ELR (cell line): Measurements from ENCODE around the gene ANXA2.
"Not testable (repeated sequence)": the region's sequence is repeated elsewhere in the genome, so short reads cannot be mapped to it uniquely, and the experiment has no call there.

Experiments
- DNase-seq: peaks from one replicate; pipeline ENCODE4 v3.0.0-alpha.2; 2015; ENCODE audit warnings: low read depth

ANXA2 gene

DNA sequence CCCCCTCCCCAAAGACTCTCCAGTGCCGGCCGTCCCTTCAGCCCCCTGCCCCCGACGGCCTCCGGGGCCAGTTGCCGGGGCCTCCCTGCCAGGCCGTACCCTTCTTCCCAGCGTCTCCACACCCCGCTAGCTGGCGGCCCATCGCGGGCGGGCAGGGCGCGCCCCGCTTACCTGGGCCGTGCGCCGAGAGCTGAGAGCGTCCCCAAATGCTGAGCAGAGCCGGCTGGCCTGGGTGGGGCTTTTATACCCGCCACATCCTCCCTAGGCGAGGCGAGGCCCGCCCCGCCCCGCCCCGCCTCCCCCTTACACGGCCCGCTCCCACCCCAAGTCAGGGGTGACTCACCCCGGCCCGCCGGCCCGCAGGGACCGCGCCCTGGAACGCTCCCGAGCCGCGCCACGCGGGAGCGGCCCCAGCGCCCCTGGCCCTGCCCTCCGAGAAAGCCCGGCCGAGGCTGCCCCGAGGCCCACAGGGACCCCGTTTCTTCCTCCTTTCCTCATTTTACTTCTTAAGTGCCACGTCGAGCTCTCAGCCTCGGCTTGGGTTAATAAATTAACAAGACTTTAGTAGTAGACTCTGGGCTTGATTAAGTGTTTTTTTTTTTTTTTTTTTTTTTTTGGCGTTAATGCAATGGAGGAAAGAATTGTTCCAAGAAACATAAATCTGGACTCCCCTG is at the start of gene ANXA2:
Gene ANXA2 (minus strand): TSS at position 215 of the 674 bp plus-strand sequence. CDS start 11,911 bp downstream, outside the sequence.
- peak; percentile 91 for DNase-seq

DNA sequence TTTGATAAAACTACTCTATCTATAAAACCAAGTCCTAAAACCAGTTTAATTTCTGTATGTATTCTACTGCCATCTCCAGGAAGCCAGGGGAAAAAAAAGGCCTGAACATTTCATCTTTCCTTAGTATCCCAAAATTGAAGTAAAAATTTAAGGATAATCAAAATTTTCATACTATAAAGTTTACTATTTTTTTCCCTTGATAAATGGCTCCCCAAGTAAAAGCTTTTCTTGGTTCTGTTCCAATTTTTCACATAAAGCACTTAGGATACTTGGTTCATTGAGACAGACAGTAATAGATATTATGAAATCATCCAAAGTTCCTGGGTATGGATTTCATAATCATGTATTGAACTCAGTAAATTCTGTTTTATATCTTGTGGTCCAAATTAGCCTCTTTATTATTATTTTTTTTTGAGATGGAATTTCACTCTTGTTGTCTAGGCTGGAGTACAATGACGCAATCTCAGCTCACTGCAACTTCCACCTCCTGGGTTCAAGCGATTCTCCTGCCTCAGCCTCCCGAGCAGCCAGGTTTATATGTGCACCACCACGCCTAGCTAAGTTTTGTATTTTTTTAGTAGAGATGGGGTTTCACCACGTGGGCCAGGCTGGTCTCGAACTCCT is 46.6 kb upstream of the ANXA2 start:
- DNase-seq, result peak; percentile 66

DNA sequence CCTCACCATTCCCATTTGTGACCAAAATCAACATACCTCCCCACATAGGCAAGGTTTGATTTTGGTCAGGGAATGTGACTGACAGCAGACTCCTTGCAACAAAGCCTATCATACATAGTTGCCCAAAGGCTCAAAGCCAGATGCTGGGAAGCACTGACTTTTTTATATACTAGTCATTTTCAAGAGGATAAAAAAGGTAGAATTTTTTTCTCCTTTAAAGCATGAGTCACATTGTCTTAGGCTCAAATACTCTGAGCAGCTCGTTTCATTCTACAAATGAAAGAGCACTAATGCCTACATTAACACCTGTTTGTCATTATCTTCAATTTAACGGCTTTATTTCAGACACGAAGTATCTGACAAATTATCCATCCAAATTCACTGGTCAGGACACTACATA is 45.0 kb upstream of the ANXA2 start:
- peak; percentile 61 for DNase-seq

DNA sequence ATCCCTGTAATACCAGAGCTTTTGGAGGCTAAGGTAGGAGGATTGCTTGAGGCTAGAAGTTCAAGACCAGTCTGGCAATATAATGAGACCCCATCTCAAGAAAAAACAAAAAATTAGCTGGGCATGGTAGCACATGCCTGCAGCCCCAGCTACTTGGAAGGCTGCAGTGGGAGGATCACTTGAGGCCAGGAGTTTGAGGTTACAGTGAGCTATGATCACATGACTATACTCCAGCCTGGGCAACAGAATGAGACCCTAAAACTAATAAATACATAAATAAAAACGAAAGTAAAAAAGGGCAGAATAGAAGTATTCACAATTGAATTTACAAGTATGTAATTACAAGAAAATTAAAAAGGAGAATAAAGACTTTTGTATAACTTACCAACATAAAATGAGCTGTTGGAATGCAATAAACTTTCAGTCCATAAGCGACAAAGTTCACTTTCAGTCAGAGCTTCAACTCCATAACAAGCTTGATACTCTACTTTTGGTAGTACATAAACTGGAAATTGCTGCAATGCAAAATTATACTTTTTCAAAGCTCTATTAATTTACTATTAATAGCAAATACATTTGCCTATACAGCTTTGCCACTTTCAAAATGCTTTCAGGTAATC is 44.4 kb upstream of the ANXA2 start:
- DNase-seq, result no peak

DNA sequence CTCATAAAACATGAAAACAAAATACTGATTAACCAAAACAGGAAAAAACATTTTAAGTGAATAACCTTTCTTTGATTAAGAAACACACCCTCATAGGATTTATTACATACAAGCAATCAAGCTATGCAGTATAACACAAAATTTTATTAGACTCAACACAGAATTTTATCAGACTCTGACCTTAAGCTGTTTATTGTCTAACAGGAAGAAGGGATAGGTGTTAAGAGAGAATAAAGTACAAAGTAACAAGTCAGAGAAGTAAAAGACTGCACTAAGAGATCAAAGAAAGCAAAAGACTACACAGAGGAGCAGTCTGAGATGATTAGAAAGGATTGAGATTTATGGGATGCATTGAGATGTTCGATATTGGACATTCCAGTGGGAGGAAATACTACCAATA is 43.5 kb upstream of the ANXA2 start:
- no peak for DNase-seq

DNA sequence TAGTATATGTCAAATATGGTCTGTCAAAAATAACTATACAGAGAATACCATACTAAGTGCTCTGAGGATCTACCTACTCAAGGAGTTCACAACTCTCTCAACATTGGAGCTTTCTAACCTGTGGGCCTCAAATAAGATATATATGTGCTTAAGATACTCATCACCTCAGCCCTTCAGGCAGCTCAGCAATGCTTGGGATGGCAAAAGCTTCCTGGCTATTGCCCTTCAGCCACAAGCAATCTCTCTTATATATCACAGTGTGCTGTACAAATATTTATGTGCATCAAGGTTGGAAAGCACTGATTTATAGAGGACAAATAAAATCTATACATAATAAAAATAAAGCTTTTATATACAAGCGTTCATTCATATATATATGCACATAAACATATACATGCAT is 40.9 kb upstream of the ANXA2 start:
- DNase-seq, result no peak

DNA sequence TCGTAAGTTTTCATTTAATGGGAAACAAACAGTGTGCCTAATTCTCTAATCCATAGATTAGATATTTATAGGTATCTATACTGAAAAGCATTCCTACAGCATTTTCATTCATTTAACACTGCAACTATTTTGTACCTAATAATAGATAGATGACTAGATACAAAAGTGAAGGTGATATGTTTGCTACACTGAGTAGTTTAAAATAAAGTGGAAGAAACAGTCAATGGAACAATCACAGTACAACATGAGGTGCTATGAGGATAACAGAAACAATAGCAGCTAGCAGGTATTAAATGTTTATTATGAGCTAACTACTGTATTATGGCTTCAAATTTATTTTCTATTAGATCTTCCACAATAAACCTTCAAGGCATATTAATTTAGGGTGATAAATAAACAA is 31.1 kb upstream of the ANXA2 start:
- no peak for DNase-seq

DNA sequence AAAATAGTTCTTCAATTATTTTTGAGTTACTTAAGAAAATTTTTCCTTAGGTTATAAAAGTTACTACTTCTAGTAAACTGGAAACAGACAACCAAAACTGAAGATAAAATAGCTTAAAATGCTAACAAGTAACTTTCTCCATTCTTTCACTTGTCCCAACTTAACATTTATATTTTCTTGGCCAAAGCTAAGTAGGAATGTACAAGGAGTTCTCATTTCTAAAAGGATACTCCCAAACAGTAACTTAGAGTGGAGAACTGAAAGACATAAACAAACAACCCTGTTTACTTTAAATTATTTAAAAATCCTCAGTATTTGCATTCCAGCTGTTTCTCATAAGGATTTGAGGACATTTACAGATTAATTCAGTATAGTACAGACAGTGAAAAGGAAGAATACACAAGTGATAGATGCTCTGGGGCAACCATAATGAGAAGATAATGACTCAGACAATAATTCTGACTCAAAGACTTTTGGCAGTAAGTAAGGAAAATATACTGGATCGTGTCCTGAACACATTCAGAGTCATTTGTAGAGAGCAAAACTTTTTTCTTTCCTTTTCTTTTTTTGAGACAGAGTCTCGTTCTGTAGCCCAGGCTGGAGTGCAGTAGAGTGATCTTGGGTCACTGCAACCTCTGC is 29.2 kb upstream of the ANXA2 start:
- peak; percentile 82 for DNase-seq

DNA sequence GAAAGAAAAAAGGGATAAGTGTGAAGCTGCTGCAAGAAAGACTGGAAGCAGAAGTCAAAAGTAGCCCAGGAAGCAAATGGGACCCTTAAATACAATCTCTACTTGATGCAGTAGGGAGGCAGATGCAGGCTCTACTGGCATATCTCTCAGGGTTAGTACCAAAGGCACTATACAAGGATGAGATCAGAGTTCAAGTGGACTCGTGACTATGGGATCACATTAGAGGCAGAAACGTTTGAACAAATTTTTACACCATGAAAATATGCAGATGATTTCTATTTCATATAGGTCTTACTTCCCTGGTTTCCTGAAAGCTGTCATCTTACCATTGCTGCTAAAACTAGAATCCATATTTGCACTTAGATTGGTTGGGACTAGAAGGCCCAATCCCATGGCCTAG is 27.7 kb upstream of the ANXA2 start:
- DNase-seq, result no peak

DNA sequence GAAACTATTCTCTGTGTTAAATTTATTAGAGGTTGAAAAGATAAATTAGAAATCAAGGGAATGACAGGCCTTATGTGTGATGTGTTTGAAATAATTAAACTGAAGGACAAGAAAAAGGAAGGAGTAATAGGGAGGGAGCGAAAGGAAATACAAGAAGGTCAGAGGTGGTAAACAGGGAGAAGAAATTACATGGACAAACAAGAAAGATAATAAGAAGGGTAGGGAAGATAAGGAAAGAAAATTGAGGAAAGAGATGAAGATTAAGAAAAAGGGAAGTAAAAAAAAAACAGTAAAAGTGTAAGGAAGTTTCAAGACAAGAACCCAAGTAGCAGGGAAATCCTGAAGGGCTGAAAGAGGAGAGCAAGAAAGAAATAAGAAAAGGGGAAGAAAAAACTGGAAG is 26.2 kb upstream of the ANXA2 start:
- no peak for DNase-seq

DNA sequence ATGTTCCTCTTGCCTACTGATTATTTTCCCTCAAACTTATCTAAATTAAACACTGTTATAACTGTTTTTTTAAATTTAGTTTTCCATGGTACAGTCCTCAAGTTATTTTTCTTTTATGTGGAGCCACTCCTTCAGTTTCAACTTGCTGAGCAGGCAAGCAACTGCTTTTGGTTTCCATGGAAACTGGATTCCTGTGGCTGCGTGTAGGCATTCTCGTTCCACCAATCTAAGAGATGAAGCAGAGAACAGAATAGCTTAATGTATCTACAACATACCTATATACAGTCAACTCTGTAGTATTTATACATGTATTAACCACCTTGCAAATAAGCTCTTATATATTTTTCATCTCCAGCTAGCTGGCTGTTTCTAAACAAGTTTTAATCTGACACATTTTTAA is 25.8 kb upstream of the ANXA2 start:
- peak; percentile 94 for DNase-seq

DNA sequence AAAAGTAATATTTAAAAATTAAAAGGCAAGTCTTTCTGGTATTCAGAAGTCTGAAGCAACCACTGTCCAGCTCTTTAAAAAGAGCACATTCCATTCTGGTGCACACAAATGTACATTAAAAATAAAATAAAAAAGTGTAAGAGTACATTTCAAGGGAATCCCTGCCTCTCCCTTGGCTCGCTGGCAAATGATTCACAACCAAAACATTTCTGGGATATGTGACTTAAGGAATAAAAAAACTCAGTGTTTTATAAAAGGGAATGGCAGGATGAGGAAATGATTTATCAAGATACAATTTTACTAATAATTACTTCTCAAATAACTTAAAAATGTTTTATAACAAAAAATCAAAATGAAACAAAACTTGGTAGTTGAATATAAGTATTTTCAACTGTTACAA is 23.8 kb upstream of the ANXA2 start:
- DNase-seq, result peak; percentile 86

DNA sequence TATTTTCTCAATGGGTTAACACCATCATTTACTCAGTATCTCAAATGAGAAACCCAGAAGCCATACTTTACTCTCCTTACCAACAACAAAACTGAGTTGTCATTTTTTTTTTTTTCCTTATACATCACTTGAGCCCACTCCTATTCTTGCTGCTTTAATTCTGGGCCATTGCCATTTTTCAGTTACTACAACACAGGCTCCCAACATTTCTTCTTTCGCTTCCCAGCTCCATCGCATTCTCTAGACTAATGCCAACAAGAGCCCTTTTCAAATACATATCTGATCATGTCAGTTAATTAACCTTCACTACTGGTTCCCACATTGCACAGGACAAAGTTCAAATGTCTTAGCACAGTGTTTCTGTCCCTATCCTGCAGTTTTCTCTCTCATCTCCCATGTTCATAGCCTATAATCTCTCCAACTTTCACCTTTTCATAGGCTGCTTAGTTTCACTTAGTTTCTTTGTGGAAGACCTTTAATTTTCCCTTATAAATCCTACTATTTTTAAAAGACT is 22.5 kb upstream of the ANXA2 start:
- DNase-seq, result no peak

DNA sequence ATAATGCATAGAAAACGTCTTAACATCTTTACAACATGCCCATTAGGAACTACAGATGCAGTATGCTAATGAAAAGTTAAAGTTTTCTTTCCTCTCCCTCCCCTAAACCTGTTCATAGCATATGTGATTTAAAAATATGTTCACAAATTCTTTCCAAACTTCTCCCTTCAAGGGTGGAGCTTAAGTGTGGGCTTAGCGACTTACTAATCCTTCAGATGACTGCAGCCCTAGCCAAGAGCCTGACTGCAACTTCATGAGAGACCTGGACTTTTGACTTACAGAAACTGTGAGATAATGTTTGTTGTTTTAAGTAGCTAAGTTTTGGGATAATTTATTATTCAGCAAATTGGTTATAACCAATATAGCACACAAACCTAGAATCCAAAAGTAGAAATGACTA is 22.0 kb upstream of the ANXA2 start:
- DNase-seq, result no peak

DNA sequence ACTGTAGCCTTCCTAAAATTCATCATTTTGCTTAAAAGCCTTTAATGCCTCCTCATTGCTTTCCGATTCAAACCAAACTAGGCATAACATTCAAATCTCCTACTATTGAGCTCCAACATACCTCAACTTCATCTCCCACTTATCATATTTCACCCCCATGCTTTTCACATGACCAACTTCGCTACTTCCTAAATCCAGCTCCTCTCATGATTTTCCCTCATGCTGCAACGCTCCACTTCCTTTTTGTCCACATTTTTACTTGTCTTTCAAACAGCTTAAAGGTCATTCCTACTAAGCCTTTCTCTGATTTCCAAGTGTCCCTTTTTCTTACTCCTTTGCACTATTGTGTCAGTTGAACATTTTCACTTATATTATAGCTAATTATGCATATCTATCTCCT is 20.3 kb upstream of the ANXA2 start:
- DNase-seq, result no peak

DNA sequence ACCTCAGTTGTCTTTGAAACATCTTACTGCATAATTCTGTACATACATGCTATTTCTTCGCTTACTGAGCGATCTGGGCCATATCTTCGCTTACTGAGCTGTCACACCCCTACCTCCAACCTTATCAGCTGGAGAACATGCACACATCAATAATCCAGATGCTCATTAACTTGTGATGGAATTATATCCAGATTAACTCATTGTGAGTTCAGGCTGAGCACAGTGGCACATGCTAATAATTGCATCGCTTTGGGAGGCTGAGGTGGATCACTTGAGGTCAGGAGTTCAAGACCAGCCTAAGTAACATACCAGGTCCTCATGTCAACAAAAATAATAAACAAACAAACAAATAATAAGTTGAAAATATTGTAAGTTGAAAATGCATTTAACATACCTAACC is 19.3 kb upstream of the ANXA2 start:
- DNase-seq, result no peak

DNA sequence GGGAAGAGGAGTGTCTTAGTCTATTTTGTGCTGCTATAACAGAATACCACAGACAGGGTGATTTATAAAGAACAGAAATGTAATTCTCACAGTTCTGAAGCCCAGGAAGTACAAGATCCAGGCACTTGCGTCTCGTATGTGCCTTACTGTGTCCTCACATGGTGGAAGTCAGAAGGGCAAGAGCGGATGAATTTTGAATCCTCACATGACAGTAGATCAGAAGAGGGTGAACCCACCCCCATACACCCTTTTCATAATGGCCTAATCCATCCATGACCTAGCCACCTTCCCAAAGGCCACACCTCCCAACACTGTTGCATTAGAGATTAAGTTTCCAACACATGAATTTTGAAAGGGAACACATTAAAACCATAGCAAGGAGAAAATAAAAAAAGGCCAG is 18.7 kb upstream of the ANXA2 start:
- no peak for DNase-seq

DNA sequence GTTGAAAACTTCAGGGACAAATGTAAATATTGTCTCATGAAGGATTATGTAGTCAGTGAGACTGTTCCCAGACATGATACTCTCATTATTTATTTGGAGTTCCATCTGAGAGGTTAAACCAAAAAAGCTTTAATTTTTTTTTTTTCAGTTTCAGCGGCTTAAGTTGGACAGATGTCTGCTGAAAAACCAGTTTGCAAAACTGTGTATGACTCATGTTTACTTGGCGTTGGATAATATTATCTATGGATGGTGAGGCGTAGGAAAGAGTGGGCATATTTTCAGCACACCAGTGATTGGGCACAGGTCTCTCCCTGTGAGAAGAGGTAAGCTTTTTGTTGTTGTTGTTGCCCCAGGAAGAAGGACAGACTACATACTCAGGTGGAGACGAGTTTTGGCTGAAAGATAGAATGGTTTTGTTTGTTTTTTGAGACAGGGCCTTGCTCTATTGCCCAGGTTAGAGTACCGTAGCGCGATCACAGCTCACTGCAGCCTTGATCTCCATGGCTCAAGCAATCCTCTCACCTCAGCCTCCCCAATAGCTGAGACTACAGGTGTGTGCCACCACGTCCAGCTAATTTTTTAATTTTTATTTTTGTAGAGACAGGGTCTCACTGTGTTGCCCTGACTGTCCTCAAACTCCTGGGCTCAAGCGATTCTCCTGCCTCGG is 16.4 kb upstream of the ANXA2 start:
- peak; percentile 65 for DNase-seq

DNA sequence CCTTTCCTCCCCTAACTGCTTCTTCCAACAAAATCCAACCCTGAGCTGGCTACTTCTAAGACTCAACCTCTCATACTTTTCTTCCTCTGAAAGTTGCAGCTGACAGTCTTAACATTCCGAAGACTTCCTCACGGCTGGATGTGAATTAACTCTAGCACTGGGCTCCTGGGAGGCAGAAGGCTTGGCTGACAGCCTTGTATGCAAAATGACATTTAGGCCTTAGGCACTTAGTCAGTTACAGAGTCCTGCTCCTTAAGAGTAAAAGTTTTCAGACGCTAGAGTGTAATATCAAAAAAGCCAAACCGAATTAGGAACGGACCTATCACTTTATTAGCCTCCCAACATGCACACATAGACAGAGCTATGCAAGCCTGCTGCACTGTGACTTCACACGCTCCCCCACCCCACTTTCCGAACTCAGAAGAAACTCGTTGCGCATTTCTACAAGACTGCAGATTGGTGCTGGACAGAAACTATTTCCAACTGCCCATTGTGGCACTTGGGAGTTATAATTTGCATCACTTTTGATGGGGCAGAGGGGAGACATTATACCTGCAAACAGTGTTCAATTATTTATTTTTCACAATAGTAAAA is 15.5 kb upstream of the ANXA2 start:
- DNase-seq, result no peak

DNA sequence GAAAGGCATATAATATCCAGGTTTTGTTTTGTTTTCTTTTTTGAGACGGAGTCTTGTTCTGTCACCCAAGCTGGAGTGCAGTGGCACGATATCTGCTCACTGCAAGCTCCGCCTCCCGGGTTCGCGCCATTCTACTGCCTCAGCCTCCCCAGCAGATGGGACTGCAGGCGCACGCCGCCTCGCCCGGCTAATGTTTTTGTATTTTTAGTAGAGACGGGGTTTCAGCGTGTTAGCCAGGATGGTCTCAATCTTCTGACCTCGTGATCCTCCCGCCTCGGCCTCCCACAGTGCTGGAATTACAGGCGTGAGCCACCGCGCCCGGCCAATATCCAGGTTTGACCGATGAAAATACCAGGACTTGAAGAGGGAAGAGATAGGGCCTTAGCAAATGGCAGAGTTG is 15.0 kb upstream of the ANXA2 start:
- DNase-seq, result not testable (repeated sequence)

DNA sequence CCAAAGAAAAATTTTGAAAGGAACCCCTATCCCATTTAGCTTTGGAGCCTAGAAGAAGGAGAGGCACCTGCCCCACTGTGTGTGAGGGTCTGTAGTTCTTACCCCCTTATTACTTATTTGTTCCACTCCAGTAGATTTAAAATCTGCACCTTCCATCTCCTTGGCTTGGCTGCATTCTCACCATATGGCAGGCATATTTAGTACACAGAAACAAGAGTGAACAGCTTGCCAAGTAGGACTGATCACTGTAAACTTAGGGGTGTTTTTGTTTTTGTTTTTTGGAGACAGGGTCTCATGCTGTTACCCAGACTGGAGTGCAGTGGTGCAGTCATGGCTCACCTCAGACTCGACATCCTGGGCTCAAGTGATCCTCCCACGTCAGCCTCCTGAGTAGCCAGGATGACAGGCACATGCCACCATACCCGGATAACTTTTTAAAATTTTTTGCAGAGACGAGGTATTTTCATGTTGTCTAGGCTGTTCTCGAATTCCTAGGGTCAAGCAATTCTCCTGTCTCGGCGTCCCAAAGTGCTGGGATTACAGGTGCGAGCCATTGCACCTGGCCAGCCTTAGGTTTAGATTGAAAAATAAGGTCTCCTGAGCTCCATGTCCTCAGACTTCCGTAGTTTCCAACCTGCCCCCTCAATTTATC is 14.1 kb upstream of the ANXA2 start:
- no peak for DNase-seq
